HG02943 (cell line): ENCODE data around the gene ROBO1.
"Not testable (repeated sequence)": the region's sequence is repeated elsewhere in the genome, so short reads cannot be mapped to it uniquely, and the experiment has no call there.

Source experiments
- ATAC-seq: cut with Tn5 transposase; IDR thresholded peaks from one replicate; pipeline ENCODE4 v1.9.1; 2021; ENCODE audit warnings: mild to moderate bottlenecking, low read depth, moderate library complexity; ENCODE audit not compliant: unreplicated experiment

Gene ROBO1

GRCh38 chr3:79199966-79200365 is 567.8 kb downstream of the ROBO1 start:
- ATAC-seq = no peak

GRCh38 chr3:79187426-79187825 is 580.4 kb downstream of the ROBO1 start:
- no peak for ATAC-seq

GRCh38 chr3:79184251-79184650 is 583.5 kb downstream of the ROBO1 start:
- no peak for ATAC-seq

GRCh38 chr3:79183496-79183895 is 584.3 kb downstream of the ROBO1 start:
- ATAC-seq = no peak

- ATAC-seq = no peak
These were observed 589.2 kb downstream of the ROBO1 start for GRCh38 chr3:79178471-79179180.

- no peak for ATAC-seq
These were observed 591.9 kb downstream of the ROBO1 start for GRCh38 chr3:79175870-79176269.

- ATAC-seq = not testable (repeated sequence)
These were observed 594.5 kb downstream of the ROBO1 start for GRCh38 chr3:79173259-79173658.

- ATAC-seq = no peak
These were observed 595.6 kb downstream of the ROBO1 start for GRCh38 chr3:79172241-79172640.

GRCh38 chr3:79170021-79170420 is 597.8 kb downstream of the ROBO1 start:
- ATAC-seq = no peak

GRCh38 chr3:79167651-79168416 is 600.0 kb downstream of the ROBO1 start:
- ATAC-seq = no peak

- ATAC-seq = no peak
These were observed 605.1 kb downstream of the ROBO1 start for GRCh38 chr3:79162653-79163052.

GRCh38 chr3:79161941-79162340 is 605.9 kb downstream of the ROBO1 start:
- ATAC-seq = no peak

- no peak for ATAC-seq
These were observed 607.4 kb downstream of the ROBO1 start for GRCh38 chr3:79160421-79160820.

- no peak for ATAC-seq
These were observed 608.1 kb downstream of the ROBO1 start for GRCh38 chr3:79159736-79160135.

- no peak for ATAC-seq
These were observed 610.6 kb downstream of the ROBO1 start for GRCh38 chr3:79157191-79157590.

- no peak for ATAC-seq
These were observed 612.9 kb downstream of the ROBO1 start for GRCh38 chr3:79154865-79155264.

GRCh38 chr3:79148786-79149185 is 619.0 kb downstream of the ROBO1 start:
- ATAC-seq = no peak

GRCh38 chr3:79146024-79146423 is 621.8 kb downstream of the ROBO1 start:
- ATAC-seq = no peak

GRCh38 chr3:79140708-79141107 is 627.1 kb downstream of the ROBO1 start:
- ATAC-seq = no peak

GRCh38 chr3:79139395-79140068 is 628.3 kb downstream of the ROBO1 start:
- ATAC-seq = no peak

- ATAC-seq = no peak
These were observed 642.3 kb downstream of the ROBO1 start for GRCh38 chr3:79125313-79125984.
